GM18909 (cell line): ENCODE measurements around the gene TPRA1.

Experiments
- ATAC-seq: cut with Tn5 transposase; IDR thresholded peaks from one replicate; pipeline ENCODE4 v1.9.1; 2021; ENCODE audit warnings: mild to moderate bottlenecking; ENCODE audit not compliant: unreplicated experiment, poor library complexity

Gene TPRA1

DNA sequence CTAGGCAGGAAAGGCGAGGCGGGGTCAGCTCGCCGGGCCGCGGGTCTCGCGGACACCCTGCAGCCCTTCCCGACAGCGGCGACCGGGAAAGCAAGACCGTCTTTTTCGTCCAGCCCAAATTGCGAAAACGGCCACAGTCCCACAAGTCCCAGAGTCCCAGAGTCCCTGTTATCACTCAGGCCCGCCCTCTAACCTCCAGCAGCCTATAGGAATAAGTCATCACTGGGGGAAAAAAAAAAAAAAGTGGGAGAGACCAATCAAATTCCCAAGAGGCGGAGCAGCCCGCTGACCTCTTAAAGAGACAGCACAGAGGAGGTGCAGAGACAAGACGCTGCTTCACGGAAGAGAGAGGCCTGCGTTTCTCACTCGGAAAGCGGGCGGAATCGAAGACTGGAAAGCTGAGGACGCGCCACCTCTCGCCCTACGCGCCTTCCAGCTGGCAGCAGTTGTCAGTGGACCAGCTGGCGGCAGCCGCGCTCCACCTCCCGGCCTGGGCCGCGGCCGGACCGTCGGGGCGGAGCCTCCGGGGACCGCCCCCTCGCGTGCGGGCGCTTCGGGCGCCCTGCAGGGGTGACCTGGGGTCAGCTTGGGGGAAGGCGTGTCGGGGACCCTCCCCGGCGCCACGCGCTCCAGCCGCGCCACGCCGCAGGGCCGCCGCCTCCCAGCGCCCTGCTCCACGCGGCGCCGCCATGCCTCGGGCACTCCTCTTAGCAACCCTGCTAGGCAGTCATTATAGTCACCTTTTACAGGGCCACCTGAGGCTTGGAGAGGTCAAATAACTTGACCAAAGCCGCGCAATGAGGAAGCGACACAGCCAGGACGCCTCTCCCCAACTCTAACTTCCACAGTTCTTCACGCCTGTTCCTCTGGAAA, at the start of gene TPRA1:
TPRA1 (minus strand) TSS at position 141 of the 873 bp plus-strand sequence. CDS start 10,587 bp downstream, outside the sequence.
- peak; percentile 72 for ATAC-seq

DNA sequence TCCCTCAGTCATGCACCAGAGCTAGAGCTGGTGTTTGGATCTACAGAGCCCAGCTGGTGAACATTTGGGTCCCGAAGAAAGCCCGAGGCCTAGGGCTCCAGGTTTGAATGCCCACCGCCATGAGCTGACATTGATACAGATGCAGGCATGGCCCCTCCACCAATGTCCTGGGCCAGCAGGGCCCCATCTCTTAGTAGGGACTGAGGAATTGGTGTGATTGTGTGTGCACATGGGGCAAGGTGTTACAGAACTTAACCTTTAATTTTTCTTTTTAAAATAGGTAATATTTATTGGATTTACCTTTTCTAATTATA, 49.5 kb upstream of the TPRA1 start:
- no peak for ATAC-seq

DNA sequence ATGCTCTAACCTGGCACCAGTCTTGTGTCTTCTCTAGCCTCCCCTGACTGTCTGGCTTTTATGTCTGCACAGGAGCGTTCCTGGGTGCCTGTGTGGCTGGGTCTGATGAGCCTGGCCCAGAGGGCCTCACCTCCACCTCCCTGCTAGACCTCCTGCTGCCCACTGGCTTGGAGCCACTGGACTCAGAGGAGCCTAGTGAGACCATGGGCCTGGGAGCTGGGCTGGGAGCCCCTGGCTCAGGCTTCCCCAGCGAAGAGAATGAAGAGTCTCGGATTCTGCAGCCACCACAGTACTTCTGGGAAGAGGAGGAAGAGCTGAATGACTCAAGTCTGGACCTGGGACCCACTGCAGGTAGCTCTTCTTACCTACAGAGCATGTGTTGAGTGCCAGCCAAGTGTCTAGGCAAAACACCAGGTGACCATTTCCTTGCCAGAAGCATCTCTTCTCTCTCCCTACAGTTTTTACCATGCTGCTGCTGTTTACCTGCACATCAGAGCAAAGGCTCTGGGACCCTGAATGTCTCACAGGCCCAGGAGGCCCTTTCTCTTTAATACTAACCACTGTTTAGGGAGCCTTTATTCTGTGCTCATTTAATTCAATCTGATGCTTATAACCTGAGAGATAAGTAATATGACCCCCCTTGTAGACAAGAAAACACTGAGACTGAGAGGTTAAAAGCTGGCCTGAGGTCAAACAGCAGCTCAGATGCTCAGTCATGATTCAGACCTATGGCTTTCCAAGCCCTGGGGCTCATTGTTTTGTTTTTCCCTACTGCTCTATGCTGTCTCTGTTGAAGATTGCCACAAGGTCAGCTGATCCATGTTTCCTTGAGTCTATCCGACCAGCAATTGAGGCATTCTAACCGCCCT, 48.9 kb upstream of the TPRA1 start:
- ATAC-seq, result no peak

DNA sequence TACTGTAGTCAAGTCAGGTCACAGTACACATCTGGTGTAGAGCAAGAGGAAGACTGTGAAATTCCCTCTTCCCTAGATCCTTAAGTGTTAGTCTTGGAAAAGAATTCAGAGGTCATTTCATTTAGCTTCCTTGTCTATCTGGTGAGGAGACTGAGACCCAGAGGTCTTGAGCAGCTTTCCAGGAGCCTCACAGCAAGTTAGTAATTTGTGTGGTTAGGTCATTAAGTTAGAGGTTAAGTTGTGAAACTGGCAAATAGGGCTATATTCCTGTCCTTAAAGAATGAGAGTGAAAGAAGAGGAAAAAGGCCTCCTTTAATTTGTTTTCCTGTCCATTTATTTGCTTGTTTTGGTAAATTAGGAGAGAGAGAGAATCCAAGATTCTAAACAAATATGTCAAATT, 47.4 kb upstream of the TPRA1 start:
- no peak for ATAC-seq

DNA sequence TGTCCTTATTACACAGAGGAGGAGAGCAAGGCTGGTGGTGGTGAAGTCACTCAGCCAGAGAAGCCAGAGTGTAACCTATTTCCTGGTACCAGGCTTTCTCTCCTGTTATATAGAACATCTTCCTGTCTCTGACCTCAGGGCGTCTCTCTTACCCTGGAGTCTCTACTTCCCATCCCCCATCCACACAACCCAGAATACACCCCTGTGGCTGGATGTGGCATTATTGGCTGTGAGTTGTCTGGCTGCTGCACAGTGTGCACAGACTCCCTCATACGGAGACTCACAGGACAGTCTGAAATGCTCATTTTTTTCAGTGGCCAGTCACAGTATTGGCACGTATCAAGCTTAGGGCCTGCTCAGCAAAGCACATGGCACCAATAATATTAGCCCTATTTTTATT, 47.0 kb upstream of the TPRA1 start:
- no peak for ATAC-seq

DNA sequence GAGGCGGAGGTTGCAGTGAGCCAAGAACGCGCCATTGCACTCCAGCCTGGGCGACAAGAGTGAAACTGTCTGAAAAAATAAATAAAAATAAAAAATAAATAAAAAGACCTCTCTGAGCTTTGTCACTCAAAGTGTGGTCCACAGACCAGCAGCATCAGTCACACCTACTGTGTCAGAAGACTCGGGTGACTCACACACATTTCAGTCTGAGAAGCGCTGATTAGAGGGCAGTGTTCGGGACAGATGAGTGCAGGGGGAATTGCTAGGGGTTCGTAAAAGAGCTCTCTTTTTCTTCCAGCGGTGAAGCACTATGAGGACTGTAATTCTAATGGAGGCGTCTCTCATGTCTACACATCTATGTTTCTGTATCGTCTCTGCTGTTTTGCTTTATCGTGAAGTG, 44.1 kb upstream of the TPRA1 start:
- no peak for ATAC-seq

DNA sequence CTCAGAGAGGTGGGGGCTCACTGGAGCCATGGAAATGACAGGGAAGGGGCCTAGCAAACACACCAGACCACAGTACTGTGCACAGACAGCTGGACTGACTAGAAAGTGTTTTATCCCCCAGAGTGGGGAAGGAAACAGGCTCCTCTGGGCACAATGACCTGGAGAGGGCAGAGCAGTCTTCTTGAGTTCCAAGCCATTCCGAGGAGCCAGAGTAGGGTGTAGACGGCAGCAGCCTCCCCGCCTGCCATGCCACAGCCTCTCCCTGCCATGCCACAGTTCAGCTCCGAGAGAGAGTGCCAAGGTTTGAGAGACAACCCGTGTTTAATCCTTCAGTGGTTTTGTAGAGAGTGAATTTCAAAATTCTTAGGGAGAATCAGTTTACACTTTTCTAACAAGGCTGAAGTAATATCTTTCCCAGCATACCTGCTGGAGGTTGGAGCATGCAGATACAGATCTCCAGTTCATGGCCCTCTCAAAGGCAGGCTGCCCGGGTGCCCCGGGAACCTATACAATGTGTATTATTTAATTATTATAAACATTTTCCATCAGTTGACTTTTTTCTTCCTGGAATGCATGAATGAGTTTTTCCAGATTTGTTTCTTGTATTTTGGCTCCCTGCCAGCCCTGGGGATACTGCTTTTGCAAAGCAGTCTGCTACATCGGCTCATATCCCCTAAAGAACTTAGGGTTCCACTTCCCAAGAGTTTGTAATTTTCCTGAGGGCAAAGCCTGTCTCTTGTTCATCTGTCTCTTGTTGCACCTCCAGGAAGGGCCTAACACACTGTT, 41.7 kb upstream of the TPRA1 start:
- ATAC-seq, result no peak

DNA sequence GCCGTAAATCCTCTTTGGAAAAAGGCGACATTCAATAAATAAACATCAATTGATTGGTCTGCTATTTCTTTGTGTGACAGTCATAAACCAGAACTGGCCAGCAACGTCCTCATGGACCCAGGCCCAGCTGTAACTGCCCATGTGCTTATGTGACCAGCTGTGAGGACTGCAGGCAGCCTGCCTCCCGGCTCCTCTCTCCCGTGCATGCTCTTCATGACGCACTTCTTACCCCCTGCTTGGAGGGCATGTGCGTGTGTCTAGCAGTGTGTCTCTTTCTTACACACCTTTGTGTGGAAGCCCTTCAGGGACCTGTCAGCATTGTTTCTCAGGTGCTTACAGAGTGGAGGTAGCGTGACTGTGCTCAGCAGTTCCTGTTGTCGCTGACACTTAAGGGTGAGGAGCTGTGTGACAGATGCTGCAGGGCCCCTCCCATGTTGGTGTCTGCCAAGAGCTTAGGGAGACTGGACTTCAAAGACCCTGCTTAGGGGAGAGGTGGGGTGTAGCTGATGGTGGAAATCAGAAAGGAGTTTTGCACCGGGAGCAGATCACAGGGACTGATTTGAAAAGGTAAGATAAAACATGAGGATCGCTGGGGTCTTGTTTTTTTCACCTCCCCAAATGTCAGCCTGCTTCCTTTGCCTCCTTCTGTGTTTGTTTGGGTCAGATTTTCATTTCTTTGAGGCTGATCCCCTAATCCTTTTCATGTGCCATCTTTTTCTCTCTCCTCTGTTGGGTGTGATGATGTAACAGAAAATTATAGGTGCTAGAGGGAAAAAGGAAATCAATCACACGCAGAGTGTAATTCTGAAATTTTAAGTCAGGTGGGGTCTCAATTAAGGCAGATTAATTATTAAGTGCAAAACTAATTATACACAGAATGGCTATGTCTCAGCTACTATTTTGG, 40.5 kb upstream of the TPRA1 start:
- no peak for ATAC-seq

DNA sequence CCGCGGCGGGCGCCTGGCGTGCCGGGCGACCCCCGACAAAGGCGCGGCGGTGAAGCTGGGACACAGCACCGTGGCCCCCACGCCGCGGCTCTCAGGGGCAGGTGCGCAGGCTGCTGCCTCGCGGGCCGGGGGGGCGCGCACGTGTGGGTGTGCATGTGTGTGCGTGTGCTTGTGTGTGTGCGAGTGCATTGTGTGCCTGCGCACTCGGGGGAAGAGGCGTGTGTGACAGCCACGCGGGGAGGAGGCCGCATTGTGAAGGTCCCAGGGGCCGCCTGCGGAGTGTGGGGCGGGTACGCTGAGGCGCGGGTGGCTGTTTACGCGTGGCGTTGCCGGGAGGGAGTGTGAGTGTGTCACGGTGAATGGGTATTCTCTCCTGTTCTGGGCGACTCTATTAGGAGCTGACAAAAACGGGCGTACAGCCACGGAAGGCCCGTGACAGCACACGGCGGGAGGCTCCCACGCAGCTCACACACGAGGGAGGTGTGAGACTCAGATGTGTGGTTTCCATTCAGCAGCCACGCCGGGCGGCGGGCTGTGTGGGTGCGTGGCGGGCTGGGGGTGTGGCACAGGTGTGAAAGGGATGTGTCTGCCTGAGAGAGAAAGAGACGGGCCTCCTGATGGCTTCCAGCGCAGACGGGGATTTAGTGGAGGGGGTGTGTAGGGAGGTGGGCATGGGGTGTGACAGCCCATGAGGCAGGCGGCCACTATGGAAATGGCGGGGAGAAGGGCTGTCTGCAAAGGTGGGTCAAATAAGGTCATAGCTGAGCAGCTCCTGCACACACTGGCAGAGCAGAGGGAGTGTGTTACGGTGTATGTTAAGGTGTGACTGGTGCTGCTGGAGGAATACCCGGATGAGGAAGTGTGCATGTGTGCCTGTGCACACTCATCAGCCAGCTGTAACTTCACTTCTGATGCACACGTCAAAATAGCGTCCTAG, 39.2 kb upstream of the TPRA1 start:
- ATAC-seq, result no peak

DNA sequence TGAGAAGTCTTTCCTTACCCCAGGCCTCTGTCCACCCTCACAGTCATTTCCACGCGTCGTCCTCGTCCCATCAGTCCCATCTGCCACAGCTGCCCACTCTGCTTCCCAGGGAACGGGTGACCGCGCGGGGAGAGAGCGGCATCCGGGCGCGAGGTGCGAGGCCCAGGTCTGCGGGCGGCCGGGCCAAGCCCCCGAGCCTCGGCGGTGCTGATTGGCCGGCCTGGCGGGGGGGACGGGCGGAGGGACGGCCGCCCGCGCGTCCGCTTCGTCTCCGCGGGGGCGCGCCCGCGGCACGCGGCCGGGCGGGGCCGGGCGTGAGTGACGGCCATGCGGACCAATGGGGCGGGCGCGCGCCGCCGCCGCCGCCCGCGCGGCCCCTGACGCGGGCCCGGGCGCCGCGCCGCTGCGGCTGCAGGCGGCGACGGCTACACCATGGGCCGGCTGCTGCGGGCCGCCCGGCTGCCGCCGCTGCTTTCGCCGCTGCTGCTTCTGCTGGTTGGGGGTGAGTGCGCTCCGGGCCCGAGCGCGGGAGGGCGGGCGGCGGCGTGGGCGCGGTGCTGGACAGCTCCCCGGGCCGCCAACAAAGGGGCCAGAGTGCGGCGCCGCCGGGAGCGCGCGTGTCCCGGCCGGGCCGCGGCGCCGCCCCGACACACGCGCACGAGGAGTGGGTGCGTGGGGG, 38.4 kb upstream of the TPRA1 start, which contains the start of gene PODXL2:
PODXL2 (plus strand) TSS at position 398 of the 679 bp plus-strand sequence; CDS start at position 433, 35 bp downstream.
- ATAC-seq, result peak; percentile 35

DNA sequence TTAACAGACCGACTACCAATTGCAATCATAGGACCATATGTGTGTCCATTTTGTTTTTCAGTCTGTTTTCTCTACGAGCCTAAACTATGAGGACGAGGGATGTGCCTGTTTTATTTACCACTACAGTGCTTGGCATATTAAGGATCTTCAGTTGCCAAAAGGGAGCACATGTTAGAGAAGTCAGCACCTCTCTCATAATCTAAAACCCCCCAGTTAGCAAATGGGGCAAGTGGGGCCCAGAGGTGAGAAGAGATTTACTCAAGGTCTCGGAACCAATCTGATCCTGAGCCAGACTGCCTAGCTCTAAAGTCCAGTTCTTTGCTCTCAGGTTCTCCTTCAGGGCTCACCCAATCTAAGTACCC, 37.9 kb upstream of the TPRA1 start:
- no peak for ATAC-seq

DNA sequence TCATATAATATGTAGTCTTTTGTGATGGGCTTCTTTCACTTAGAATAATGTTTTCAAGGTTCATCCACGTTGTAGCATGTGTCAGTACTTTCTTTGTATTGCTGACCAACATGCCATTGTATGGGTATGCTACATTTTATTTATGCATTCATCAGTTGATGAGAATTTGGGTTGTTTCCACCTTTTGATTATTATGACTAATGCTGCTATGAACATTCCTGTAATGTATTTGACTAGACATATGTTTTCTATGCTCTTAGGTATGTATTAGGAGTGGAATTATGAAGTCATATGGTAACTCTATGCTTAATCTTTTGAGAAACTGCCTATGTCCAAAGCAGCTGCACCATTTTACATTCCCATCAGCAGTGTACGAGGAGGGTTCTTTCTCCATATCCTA, 35.3 kb upstream of the TPRA1 start:
- no peak for ATAC-seq

DNA sequence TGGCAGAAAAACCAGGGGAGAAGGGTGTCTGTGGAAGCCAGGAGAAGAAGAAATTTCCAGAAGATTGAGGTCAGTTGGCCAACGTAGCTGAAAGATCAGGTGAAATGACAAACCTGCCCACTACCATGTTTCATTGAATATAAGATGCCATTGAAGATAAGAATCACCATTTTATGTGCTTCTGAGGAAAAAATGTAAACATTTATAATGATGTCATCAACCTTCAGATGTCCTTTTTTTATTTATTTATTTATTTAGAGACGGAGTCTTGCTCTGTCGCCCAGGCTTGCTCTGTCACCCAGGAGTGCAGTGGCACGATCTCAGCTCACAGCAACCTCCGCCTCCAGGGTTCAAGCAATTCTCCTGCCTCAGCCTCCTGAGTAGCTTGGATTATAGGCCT, 33.5 kb upstream of the TPRA1 start:
- ATAC-seq, result no peak

DNA sequence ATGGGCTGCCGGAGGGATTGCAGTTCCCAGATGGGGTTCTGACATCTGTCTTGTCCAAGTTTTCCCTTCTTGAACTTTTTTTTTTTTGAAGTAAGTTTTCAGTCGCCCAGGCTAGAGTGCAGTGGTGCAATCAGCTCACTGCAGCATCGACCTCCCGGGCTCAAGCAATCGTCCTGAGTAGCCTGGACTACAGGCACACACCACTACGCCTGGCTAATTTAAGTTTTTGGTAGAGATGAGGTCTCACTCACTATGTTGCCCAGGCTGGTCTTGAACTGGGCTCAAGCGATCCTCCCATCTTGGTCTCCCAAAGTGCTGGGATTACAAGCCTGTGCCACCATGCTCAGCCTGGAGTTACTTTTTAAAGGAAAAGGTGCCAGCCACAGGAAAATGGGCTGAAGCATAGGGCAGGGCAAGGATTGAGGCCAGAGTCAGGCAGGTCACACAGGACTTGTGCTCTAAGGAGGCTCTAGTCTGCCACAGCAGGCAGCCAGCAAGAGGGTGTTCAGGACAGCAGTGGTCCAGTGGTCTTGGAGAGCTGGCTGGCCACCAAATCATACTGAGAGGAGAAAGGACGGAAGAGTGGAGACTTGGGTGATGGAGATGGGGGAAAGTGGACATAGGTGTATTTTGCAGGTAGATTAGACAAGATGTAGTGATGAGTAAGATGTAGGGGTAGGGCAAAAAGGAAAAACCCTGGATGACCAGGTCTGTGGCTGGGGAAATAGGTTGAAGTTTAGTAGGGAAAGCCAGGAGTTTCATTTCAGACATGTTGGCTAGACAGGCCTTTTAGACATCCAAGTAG, 32.4 kb upstream of the TPRA1 start:
- no peak for ATAC-seq

DNA sequence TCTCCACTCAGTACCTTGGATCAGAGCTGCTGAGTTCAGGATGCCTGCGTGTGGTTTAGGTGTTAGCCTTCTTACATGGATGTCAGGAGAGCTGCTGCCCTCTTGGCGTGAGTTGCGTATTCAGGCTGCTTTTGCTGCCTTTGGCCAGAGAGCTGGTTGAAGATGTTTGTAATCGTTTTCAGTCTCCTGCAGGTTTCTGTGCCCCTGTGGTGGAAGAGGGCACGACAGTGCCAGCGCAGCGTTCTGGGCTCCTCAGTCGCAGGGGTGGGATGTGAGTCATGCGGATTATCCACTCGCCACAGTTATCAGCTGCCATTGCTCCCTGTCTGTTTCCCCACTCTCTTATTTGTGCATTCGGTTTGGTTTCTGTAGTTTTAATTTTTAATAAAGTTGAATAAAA, 31.5 kb upstream of the TPRA1 start:
- ATAC-seq, result no peak

DNA sequence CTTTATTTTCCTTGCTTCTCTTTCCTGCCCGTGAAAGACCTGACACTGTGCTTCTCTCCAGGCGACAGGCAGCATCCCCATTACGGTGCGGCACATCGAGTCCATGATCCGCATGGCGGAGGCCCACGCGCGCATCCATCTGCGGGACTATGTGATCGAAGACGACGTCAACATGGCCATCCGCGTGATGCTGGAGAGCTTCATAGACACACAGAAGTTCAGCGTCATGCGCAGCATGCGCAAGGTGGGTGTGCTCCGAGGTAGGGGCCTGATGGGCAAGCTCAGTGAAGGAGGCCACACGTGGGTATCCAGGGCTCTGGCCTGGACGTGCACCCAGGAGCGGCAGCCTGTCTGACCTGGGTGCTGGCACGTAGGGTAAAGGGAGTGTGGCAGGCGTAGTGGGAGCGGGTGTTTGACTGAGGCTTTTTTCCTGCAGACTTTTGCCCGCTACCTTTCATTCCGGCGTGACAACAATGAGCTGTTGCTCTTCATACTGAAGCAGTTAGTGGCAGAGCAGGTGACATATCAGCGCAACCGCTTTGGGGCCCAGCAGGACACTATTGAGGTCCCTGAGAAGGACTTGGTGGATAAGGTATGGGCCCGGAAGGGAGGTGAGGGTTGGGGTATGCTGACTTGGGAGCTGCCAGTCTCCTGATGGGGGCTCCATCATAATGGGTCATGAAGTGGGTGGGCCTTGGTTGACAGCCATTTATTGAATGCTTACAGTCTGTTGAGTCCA, 30.3 kb upstream of the TPRA1 start:
- ATAC-seq, result no peak

DNA sequence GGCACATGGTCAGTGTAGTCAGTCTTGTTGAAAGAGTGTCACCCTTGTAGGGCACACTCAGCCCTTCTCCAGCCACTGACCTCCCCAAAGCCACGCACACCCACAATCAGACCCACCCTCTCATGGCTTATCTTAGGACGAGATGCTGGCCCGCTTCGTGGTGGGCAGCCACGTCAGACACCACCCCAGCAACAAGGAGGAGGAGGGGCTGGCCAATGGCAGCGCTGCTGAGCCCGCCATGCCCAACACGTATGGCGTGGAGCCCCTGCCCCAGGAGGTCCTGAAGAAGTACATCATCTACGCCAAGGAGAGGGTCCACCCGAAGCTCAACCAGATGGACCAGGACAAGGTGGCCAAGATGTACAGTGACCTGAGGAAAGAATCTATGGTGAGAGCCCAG, 28.4 kb upstream of the TPRA1 start:
- no peak for ATAC-seq
